DOHH2 (cell line): ENCODE results near the gene NCOA5.

ENCODE experiments used
- H3F3A ChIP-seq: fragments of 200-600 bp; sonication (generic), shearing (Covaris generic); 2 replicates; pipeline ENCODE4 v1.6.0; 2016; ENCODE audit warnings: antibody characterized with exemption, mild to moderate bottlenecking; ENCODE audit not compliant: control insufficient read depth, insufficient read depth
- H3K27ac ChIP-seq: fragments of 200-600 bp; sonication (generic); 2 replicates; pipeline ENCODE4 v1.5.1; 2014; ENCODE audit warnings: low read depth, mild to moderate bottlenecking, low read length, moderate library complexity
- H3K27me3 ChIP-seq: fragments of 200-600 bp; sonication (generic); 2 replicates; pipeline ENCODE4 v1.6.1; 2014; ENCODE audit warnings: mild to moderate bottlenecking, low read length, mixed read lengths; ENCODE audit not compliant: control insufficient read depth
- H3K36me3 ChIP-seq: fragments of 200-600 bp; sonication (generic); 2 replicates; pipeline ENCODE4 v1.6.1; 2014; ENCODE audit warnings: mild to moderate bottlenecking, low read length, moderate library complexity, mixed read lengths; ENCODE audit not compliant: control insufficient read depth
- H3K4me1 ChIP-seq: fragments of 200-600 bp; sonication (generic); 2 replicates; pipeline ENCODE4 v1.6.1; 2014; ENCODE audit warnings: mild to moderate bottlenecking, low read length, mixed read lengths; ENCODE audit not compliant: control insufficient read depth
- H3K4me2 ChIP-seq: fragments of 200-600 bp; sonication (generic); 2 replicates; pipeline ENCODE4 v1.6.0; 2014; ENCODE audit warnings: mild to moderate bottlenecking, low read length, moderate library complexity
- H3K4me3 ChIP-seq: fragments of 200-600 bp; sonication (generic); 2 replicates; pipeline ENCODE4 v1.5.1; 2014; ENCODE audit warnings: mild to moderate bottlenecking, low read length, mixed read lengths
- H3K79me2 ChIP-seq: fragments of 200-600 bp; sonication (generic); 2 replicates; pipeline ENCODE4 v1.6.1; 2014; ENCODE audit warnings: mild to moderate bottlenecking, low read length, mixed read lengths; ENCODE audit not compliant: control insufficient read depth
- H3K9me2 ChIP-seq: fragments of 200-600 bp; sonication (generic); replicated peaks from 2 replicates; pipeline ENCODE4 v1.6.1; 2014; ENCODE audit warnings: mild to moderate bottlenecking, low read length, mixed read lengths; ENCODE audit not compliant: control insufficient read depth
- H3K9me3 ChIP-seq: fragments of 200-600 bp; sonication (generic); 2 replicates; pipeline ENCODE4 v1.6.1; 2014; ENCODE audit warnings: antibody characterized with exemption, low read length, mixed read lengths; ENCODE audit not compliant: control insufficient read depth, insufficient read depth
- H4K20me1 ChIP-seq: fragments of 200-600 bp; sonication (generic); 2 replicates; pipeline ENCODE4 v1.6.0; 2014; ENCODE audit warnings: low read depth, mild to moderate bottlenecking, antibody characterized with exemption, low read length, moderate library complexity; ENCODE audit not compliant: control insufficient read depth, insufficient read depth
- EZH2phosphoT487 ChIP-seq: fragments of 200-600 bp; sonication (generic); IDR thresholded peaks from 2 replicates; pipeline ENCODE4 v1.6.1; 2017; ENCODE audit warnings: borderline replicate concordance, mild to moderate bottlenecking, antibody characterized with exemption, low read length, moderate library complexity, mixed read lengths
- TF ChIP-seq, protein P1 (sequence below): fragments of 200-600 bp; sonication (generic); IDR thresholded peaks from one replicate; pipeline ENCODE4 v1.5.1; 2014; ENCODE audit warnings: antibody characterized with exemption, mild to moderate bottlenecking, low read depth, low read length; ENCODE audit not compliant: poor library complexity, severe bottlenecking

Gene NCOA5

GRCh38 chr20:46056027-46056833, 33.5 kb downstream of the NCOA5 start:
- H3K36me3 ChIP-seq, result peaks cover 12% of the 10 kb centered on the region
- no peaks in the 10 kb centered on the region for H3K9me2 ChIP-seq
- H3K4me3 ChIP-seq, result no peak overlapping the region
- H4K20me1 ChIP-seq, result peaks cover 9% of the 10 kb centered on the region
- no peaks in the 10 kb centered on the region for H3K79me2 ChIP-seq
- H3K4me2 ChIP-seq, result no peak overlapping the region
- H3K27me3 ChIP-seq, result no peaks in the 10 kb centered on the region
- no peak for TF ChIP-seq EZH2phosphoT487
- TF ChIP-seq, protein P1, sequence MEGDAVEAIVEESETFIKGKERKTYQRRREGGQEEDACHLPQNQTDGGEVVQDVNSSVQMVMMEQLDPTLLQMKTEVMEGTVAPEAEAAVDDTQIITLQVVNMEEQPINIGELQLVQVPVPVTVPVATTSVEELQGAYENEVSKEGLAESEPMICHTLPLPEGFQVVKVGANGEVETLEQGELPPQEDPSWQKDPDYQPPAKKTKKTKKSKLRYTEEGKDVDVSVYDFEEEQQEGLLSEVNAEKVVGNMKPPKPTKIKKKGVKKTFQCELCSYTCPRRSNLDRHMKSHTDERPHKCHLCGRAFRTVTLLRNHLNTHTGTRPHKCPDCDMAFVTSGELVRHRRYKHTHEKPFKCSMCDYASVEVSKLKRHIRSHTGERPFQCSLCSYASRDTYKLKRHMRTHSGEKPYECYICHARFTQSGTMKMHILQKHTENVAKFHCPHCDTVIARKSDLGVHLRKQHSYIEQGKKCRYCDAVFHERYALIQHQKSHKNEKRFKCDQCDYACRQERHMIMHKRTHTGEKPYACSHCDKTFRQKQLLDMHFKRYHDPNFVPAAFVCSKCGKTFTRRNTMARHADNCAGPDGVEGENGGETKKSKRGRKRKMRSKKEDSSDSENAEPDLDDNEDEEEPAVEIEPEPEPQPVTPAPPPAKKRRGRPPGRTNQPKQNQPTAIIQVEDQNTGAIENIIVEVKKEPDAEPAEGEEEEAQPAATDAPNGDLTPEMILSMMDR, result no peak
- H3K27ac ChIP-seq, result no peak overlapping the region
- peaks cover 13% of the 10 kb centered on the region for H3F3A ChIP-seq
- no peaks in the 10 kb centered on the region for H3K9me3 ChIP-seq
- peaks cover 13% of the 10 kb centered on the region for H3K4me1 ChIP-seq

DNA sequence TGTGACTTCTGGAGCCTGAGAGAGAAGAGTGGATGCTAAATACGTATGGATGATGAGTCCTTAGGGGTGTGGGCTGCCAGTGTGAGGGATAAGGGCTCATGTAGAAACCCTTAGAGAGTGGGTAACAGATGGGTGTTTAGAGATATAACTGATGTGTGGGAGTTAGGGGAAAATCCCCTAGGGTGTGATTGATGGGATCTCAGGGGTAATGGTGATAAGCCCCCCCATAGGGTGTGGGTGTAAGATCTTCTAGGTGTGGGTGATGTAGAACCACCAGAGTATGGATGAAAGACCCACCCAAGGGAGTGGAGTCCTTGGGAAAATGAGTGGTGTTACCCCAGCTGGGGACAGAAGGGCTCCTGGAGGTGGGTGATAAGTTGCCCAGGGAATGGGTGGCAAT, 34.5 kb downstream of the NCOA5 start:
- no peak overlapping the region for H3K27ac ChIP-seq
- no peak overlapping the region for H3K4me3 ChIP-seq
- no peaks in the 10 kb centered on the region for H3K79me2 ChIP-seq
- peaks cover 6% of the 10 kb centered on the region; the same call in 1 of the 2 replicates for H3F3A ChIP-seq
- peaks cover 4% of the 10 kb centered on the region for H4K20me1 ChIP-seq
- H3K36me3 ChIP-seq, result peaks cover 3% of the 10 kb centered on the region; the same call in 1 of the 2 replicates
- H3K27me3 ChIP-seq, result no peaks in the 10 kb centered on the region
- H3K4me1 ChIP-seq, result peaks cover 3% of the 10 kb centered on the region
- TF ChIP-seq EZH2phosphoT487, result no peak
- TF ChIP-seq, protein P1, result no peak
- no peaks in the 10 kb centered on the region for H3K9me3 ChIP-seq
- no peak overlapping the region for H3K4me2 ChIP-seq
- no peaks in the 10 kb centered on the region for H3K9me2 ChIP-seq

GRCh38 chr20:46054606-46055005, 35.2 kb downstream of the NCOA5 start:
- peaks cover under 1% of the 10 kb centered on the region; the same call in 1 of the 2 replicates for H3F3A ChIP-seq
- no peaks in the 10 kb centered on the region for H3K4me1 ChIP-seq
- no peaks in the 10 kb centered on the region for H3K79me2 ChIP-seq
- no peaks in the 10 kb centered on the region for H3K27me3 ChIP-seq
- H3K27ac ChIP-seq, result no peak overlapping the region
- no peaks in the 10 kb centered on the region for H3K36me3 ChIP-seq
- H3K4me2 ChIP-seq, result no peak overlapping the region
- H3K4me3 ChIP-seq, result no peak overlapping the region
- no peaks in the 10 kb centered on the region for H3K9me3 ChIP-seq
- H4K20me1 ChIP-seq, result no peaks in the 10 kb centered on the region
- no peak for TF ChIP-seq EZH2phosphoT487
- TF ChIP-seq, protein P1, result no peak
- H3K9me2 ChIP-seq, result no peaks in the 10 kb centered on the region
